HL-60 (cell line): Measurements from ENCODE around the gene DCP2.

Experiments used
- CTCF ChIP-seq: IDR thresholded peaks from one replicate; pipeline ENCODE4 v1.5.1; 2011; ENCODE audit warnings: low read length, control low read depth, inconsistent platforms; ENCODE audit not compliant: insufficient read depth
- POLR2AphosphoS5 ChIP-seq: IDR thresholded peaks from 2 replicates; pipeline ENCODE4 v1.6.1; 2012; ENCODE audit warnings: low read depth

DNA sequence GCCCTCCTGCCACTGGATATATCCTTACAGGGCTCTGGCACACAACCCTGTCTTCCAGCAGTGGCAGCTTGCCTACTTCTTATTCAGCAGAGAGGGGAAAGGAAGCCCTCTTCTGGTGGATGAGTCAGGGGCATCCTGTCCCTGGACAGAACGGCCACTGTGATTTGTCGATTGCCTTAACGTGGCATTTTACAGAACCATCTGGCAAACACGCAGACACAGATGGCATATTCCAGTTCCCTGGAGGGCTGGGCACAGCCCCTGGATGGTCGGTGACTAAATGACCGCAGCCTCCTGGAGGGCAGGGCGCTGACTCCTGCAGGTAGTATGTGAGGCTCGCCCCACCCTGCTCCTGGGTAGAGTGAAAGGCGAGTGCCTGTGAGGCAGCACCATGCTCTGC, 62.1 kb downstream of the DCP2 start:
- TF ChIP-seq POLR2AphosphoS5, result no peak
- TF ChIP-seq CTCF, result no peak
